K562 (cell line): ENCODE results near the gene IQCN. TPM values are rescaled to one million over a fixed set of nuclear protein-coding genes. Genes with fewer than 3 reads are reported as not detected.
A peak's percentile ranks its signal among the peaks of the same experiment; 100 is the strongest.

ENCODE experiments used
- ARID2 ChIP-seq: fragments of 450-650 bp; IDR thresholded peaks from 2 replicates; pipeline ENCODE4 v1.6.1; 2017; ENCODE audit warnings: antibody characterized with exemption, mild to moderate bottlenecking
- EP400 ChIP-seq: fragments of 450-650 bp; IDR thresholded peaks from 2 replicates; pipeline ENCODE4 v1.6.1; 2017; ENCODE audit warnings: antibody characterized with exemption, mild to moderate bottlenecking, moderate library complexity
- HDAC1 ChIP-seq, 2 experiments: fragments of 450-650 bp; IDR thresholded peaks; 2 replicates each; pipeline ENCODE4 v1.6.1; 2016 to 2017; ENCODE audit warnings: inconsistent platforms in 1 of 2, mild to moderate bottlenecking in 1 of 2, moderate library complexity in 1 of 2
- MAZ ChIP-seq, 2 experiments: fragments of 450-650 bp in 1 of 2; sonication (generic) in 1 of 2; formaldehyde crosslinking; IDR thresholded peaks in 1 of 2; conservative IDR thresholded peaks in 1 of 2; 2 replicates each; pipeline versions ENCODE4 v1.4.0 to v1.5.0; 2020; ENCODE audit warnings: mild to moderate bottlenecking in 1 of 2, missing genetic modification reagents in 1 of 2
- MCM2 ChIP-seq: fragments of 450-650 bp; IDR thresholded peaks from 2 replicates; pipeline ENCODE4 v1.6.1; 2017; ENCODE audit warnings: low read depth, mild to moderate bottlenecking
- SUPT5H ChIP-seq: fragments of 450-650 bp; IDR thresholded peaks from 2 replicates; pipeline ENCODE4 v1.6.1; 2016
- ZNF282 ChIP-seq: sonication (generic); formaldehyde crosslinking; IDR thresholded peaks from 2 replicates; pipeline ENCODE4 v1.8.1; 2023; ENCODE audit warnings: missing genetic modification reagents
- microRNA-seq: library from miRNA; unstranded; fragments of <30 nt; microRNA quantifications from one replicate; pipeline ENCODE4, GENCODE V29; 2018; ENCODE audit warnings: borderline microRNAs expressed
- polyA plus RNA-seq, 8 experiments: library from polyadenylated mRNA; depleted of rRNA in 4 of 8; stranded (reverse) in 5 of 8; unstranded in 3 of 8; fragments of >200 nt; fragmentation: Nextera tagmentation in 2 of 8; fragmentation: Illumina TruSeq in 1 of 8; extraction: Ambion mirVana in 2 of 8; extraction: Trizol in 1 of 8; gene quantifications; 2 replicates each; pipeline versions ENCODE4 v1.2.1 to v1.2.3, GENCODE V29; 2011 to 2014; ENCODE audit warnings: inconsistent platforms in 1 of 8, missing spikeins in 1 of 8
- small RNA-seq: library from RNA; depleted of rRNA; stranded (forward); fragments of <200 nt; gene quantifications from one replicate; pipeline ENCODE3, GENCODE V24; 2014
- total RNA-seq, 7 experiments: library from RNA; depleted of rRNA in 6 of 7; stranded (reverse); fragments of >200 nt in 6 of 7; fragmentation: Illumina TruSeq in 2 of 7; extraction: Trizol in 2 of 7; gene quantifications; 2 replicates each; pipeline versions ENCODE4 v1.2.1 to v1.2.3, GENCODE V29; 2011 to 2021; ENCODE audit warnings: low replicate concordance in 1 of 7
- TF ChIP-seq, protein P1 (sequence below): IDR thresholded peaks from 2 replicates; pipeline ENCODE4 v1.6.1; 2014; ENCODE audit warnings: antibody characterized with exemption

Gene IQCN
- total and polyA plus RNA-seq, 9 of the 15 experiments (the other 6 are each of a cell fraction or from before 2014, with no cell fraction given) = 0.01 to 0.07 (median 0.04) TPM; not detected in 3

DNA sequence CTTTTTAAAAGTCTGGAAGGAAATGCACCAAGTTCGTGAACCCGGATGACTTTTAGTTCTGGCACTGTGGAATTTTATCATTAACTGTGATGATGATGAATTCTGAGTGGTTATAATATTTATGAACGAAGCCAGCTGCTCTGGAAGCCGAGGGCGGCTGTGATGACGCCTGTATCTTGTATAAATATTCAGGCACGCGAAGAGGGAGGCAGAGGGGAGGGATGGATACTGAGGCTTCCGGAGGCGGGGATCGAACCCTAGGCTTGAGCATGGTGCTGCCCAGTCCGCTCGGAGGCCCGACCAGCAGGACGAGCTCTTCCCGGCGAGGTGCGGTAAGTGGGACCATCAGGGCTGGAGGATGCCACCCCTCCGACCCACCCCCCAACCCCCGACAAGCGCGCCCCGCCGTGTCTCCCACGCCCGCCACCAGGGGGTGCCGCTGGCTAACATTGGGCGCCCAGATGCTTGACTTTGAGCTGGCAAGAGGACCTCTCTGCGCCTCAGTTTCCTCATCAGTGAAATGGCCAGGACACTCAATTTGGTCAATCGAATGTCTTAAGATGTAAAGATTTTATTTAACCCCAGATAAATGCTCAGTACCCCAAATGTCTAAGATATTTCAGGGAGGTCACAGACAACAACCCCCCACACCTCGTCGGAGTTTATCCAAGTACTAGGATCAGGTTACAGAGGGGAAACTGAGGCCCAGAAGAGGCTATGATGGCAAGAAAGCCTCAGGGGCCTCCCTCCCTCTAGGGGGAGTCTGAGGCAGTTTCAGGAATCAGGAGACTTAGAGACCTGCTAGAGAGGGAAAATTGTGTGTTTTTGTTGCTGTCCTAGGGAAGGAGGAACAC, 65.9 kb downstream of the IQCN start (continued):
- TF ChIP-seq MCM2 = no peak
- TF ChIP-seq, protein P1, sequence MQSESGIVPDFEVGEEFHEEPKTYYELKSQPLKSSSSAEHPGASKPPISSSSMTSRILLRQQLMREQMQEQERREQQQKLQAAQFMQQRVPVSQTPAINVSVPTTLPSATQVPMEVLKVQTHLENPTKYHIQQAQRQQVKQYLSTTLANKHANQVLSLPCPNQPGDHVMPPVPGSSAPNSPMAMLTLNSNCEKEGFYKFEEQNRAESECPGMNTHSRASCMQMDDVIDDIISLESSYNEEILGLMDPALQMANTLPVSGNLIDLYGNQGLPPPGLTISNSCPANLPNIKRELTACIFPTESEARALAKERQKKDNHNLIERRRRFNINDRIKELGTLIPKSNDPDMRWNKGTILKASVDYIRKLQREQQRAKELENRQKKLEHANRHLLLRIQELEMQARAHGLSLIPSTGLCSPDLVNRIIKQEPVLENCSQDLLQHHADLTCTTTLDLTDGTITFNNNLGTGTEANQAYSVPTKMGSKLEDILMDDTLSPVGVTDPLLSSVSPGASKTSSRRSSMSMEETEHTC = no peak
- TF ChIP-seq EP400 = no peak
- TF ChIP-seq SUPT5H = no peak
- peak; percentile 68 for TF ChIP-seq ARID2
- no peak for TF ChIP-seq HDAC1 (IDR thresholded peaks at IDR 0.05)
- TF ChIP-seq ZNF282 = no peak
- peak in 1 of 2 experiments; percentile 53; a peak in 2 of 4 replicates for TF ChIP-seq MAZ (CRISPR knock-in tag; conservative IDR thresholded peaks at IDR 0.05 in 1 of 2, IDR thresholded peaks at IDR 0.05 in 1 of 2)

Small RNA genes within 50 kb of the gene (microRNA-seq; reads per million reads assigned to microRNA genes)
- gene MIR3188 = 1.0 reads per million, percentile 7 among the genes with 10 or more reads in this experiment

Small RNA genes within 50 kb of the gene (small RNA-seq; reads per million reads assigned to genes)
- gene MIR3188 = 0.18 reads per million
- not detected for gene RPL39P38

Other genes starting within 250 kb of the IQCN start
Only the 7 nearest of the 15 such genes appear.
- gene IFI30, start 100.6 kb downstream of the IQCN start, total RNA-seq (2014; rRNA removed) = 109 and 168 TPM in 2 replicates
- 56.6 and 63.7 TPM in 2 replicates for gene IFI30, start 100.6 kb downstream of the IQCN start, total RNA-seq (2014; rRNA removed; fragmentation: Illumina TruSeq; extraction: Trizol)
- 74.3 and 78.9 TPM in 2 replicates for gene IFI30, start 100.6 kb downstream of the IQCN start, total RNA-seq (2015; rRNA removed; fragmentation: Illumina TruSeq; extraction: Trizol)
- gene IFI30, start 100.6 kb downstream of the IQCN start, total RNA-seq (2021) = 103 and 119 TPM in 2 replicates
- gene IFI30, start 100.6 kb downstream of the IQCN start, polyA plus RNA-seq (2011; rRNA removed) = 68.3 and 111 TPM in 2 replicates
- 108 and 148 TPM in 2 replicates for gene IFI30, start 100.6 kb downstream of the IQCN start, polyA plus RNA-seq (2014; fragmentation: Illumina TruSeq; extraction: Trizol)
- 100 to 1,000 TPM; 343 to 430 TPM for gene IFI30, start 100.6 kb downstream of the IQCN start, polyA plus RNA-seq (2014; fragmentation: Nextera tagmentation; extraction: Ambion mirVana)
- 129 and 166 TPM in 2 replicates for gene IFI30, start 100.6 kb downstream of the IQCN start, polyA plus RNA-seq (2014; rRNA removed)
- 37.8 and 54.6 TPM in 2 replicates for gene MPV17L2, start 81.2 kb downstream of the IQCN start, total RNA-seq (2014; rRNA removed)
- 11.7 and 21.1 TPM in 2 replicates for gene MPV17L2, start 81.2 kb downstream of the IQCN start, total RNA-seq (2014; rRNA removed; fragmentation: Illumina TruSeq; extraction: Trizol)
- gene MPV17L2, start 81.2 kb downstream of the IQCN start, total RNA-seq (2015; rRNA removed; fragmentation: Illumina TruSeq; extraction: Trizol) = 27.8 and 28.5 TPM in 2 replicates
- 31.7 and 33.8 TPM in 2 replicates for gene MPV17L2, start 81.2 kb downstream of the IQCN start, total RNA-seq (2021)
- gene MPV17L2, start 81.2 kb downstream of the IQCN start, polyA plus RNA-seq (2011; rRNA removed) = 28.4 and 49.3 TPM in 2 replicates
- 60.2 and 60.9 TPM in 2 replicates for gene MPV17L2, start 81.2 kb downstream of the IQCN start, polyA plus RNA-seq (2014; fragmentation: Illumina TruSeq; extraction: Trizol)
- 10 to 100 TPM; 10.6 to 11.0 TPM for gene MPV17L2, start 81.2 kb downstream of the IQCN start, polyA plus RNA-seq (2014; fragmentation: Nextera tagmentation; extraction: Ambion mirVana)
- 60.0 and 67.1 TPM in 2 replicates for gene MPV17L2, start 81.2 kb downstream of the IQCN start, polyA plus RNA-seq (2014; rRNA removed)
- gene RAB3A, start 70.4 kb downstream of the IQCN start, total RNA-seq (2014; rRNA removed) = 0.86 and 2.5 TPM in 2 replicates
- 0.26 and 0.69 TPM in 2 replicates for gene RAB3A, start 70.4 kb downstream of the IQCN start, total RNA-seq (2014; rRNA removed; fragmentation: Illumina TruSeq; extraction: Trizol)
- gene RAB3A, start 70.4 kb downstream of the IQCN start, total RNA-seq (2015; rRNA removed; fragmentation: Illumina TruSeq; extraction: Trizol) = 1.6 and 1.7 TPM in 2 replicates
- 3.7 and 5.1 TPM in 2 replicates for gene RAB3A, start 70.4 kb downstream of the IQCN start, total RNA-seq (2021)
- 0.84 and 2.9 TPM in 2 replicates for gene RAB3A, start 70.4 kb downstream of the IQCN start, polyA plus RNA-seq (2011; rRNA removed)
- 1.9 and 2.8 TPM in 2 replicates for gene RAB3A, start 70.4 kb downstream of the IQCN start, polyA plus RNA-seq (2014; fragmentation: Illumina TruSeq; extraction: Trizol)
- gene RAB3A, start 70.4 kb downstream of the IQCN start, polyA plus RNA-seq (2014; fragmentation: Nextera tagmentation; extraction: Ambion mirVana) = under 1 TPM in 1 of 2 experiments, not detected in 1; 0.17 TPM
- gene RAB3A, start 70.4 kb downstream of the IQCN start, polyA plus RNA-seq (2014; rRNA removed) = 0.94 and 1.00 TPM in 2 replicates
- gene PDE4C, start 48.0 kb downstream of the IQCN start, total RNA-seq (2014; rRNA removed) = 0.16 and 0.91 TPM in 2 replicates
- gene PDE4C, start 48.0 kb downstream of the IQCN start, total RNA-seq (2014; rRNA removed; fragmentation: Illumina TruSeq; extraction: Trizol) = 0.11 and 0.29 TPM in 2 replicates
- not detected in 2 replicates for gene PDE4C, start 48.0 kb downstream of the IQCN start, total RNA-seq (2015; rRNA removed; fragmentation: Illumina TruSeq; extraction: Trizol)
- gene PDE4C, start 48.0 kb downstream of the IQCN start, total RNA-seq (2021) = 0.29 and 0.45 TPM in 2 replicates
- 0.60 and 0.81 TPM in 2 replicates for gene PDE4C, start 48.0 kb downstream of the IQCN start, polyA plus RNA-seq (2011; rRNA removed)
- 0.06 and 0.24 TPM in 2 replicates for gene PDE4C, start 48.0 kb downstream of the IQCN start, polyA plus RNA-seq (2014; fragmentation: Illumina TruSeq; extraction: Trizol)
- under 1 TPM; 0.04 to 0.08 TPM for gene PDE4C, start 48.0 kb downstream of the IQCN start, polyA plus RNA-seq (2014; fragmentation: Nextera tagmentation; extraction: Ambion mirVana)
- gene PDE4C, start 48.0 kb downstream of the IQCN start, polyA plus RNA-seq (2014; rRNA removed) = 0.81 and 0.89 TPM in 2 replicates
- 279 and 297 TPM in 2 replicates for gene JUND, start 7.2 kb upstream of the IQCN start, total RNA-seq (2014; rRNA removed)
- gene JUND, start 7.2 kb upstream of the IQCN start, total RNA-seq (2014; rRNA removed; fragmentation: Illumina TruSeq; extraction: Trizol) = 17.4 and 22.6 TPM in 2 replicates
- gene JUND, start 7.2 kb upstream of the IQCN start, total RNA-seq (2015; rRNA removed; fragmentation: Illumina TruSeq; extraction: Trizol) = 33.1 and 33.7 TPM in 2 replicates
- gene JUND, start 7.2 kb upstream of the IQCN start, total RNA-seq (2021) = 245 and 286 TPM in 2 replicates
- gene JUND, start 7.2 kb upstream of the IQCN start, polyA plus RNA-seq (2011; rRNA removed) = 74.2 and 83.0 TPM in 2 replicates
- 42.3 and 63.5 TPM in 2 replicates for gene JUND, start 7.2 kb upstream of the IQCN start, polyA plus RNA-seq (2014; fragmentation: Illumina TruSeq; extraction: Trizol)
- 10 to 100 TPM in 1 of 2 experiments, 1 to 10 TPM in 1; 6.4 to 11.8 TPM for gene JUND, start 7.2 kb upstream of the IQCN start, polyA plus RNA-seq (2014; fragmentation: Nextera tagmentation; extraction: Ambion mirVana)
- gene JUND, start 7.2 kb upstream of the IQCN start, polyA plus RNA-seq (2014; rRNA removed) = 210 and 216 TPM in 2 replicates
- 763 and 822 TPM in 2 replicates for gene LSM4, start 48.6 kb upstream of the IQCN start, total RNA-seq (2014; rRNA removed)
- gene LSM4, start 48.6 kb upstream of the IQCN start, total RNA-seq (2014; rRNA removed; fragmentation: Illumina TruSeq; extraction: Trizol) = 202 and 208 TPM in 2 replicates
- gene LSM4, start 48.6 kb upstream of the IQCN start, total RNA-seq (2015; rRNA removed; fragmentation: Illumina TruSeq; extraction: Trizol) = 273 and 275 TPM in 2 replicates
- 362 and 385 TPM in 2 replicates for gene LSM4, start 48.6 kb upstream of the IQCN start, total RNA-seq (2021)
- gene LSM4, start 48.6 kb upstream of the IQCN start, polyA plus RNA-seq (2011; rRNA removed) = 188 and 201 TPM in 2 replicates
- 126 and 203 TPM in 2 replicates for gene LSM4, start 48.6 kb upstream of the IQCN start, polyA plus RNA-seq (2014; fragmentation: Illumina TruSeq; extraction: Trizol)
- 10 to 100 TPM; 11.9 to 29.7 TPM for gene LSM4, start 48.6 kb upstream of the IQCN start, polyA plus RNA-seq (2014; fragmentation: Nextera tagmentation; extraction: Ambion mirVana)
- 674 and 746 TPM in 2 replicates for gene LSM4, start 48.6 kb upstream of the IQCN start, polyA plus RNA-seq (2014; rRNA removed)
- gene PGPEP1, start 66.1 kb upstream of the IQCN start, total RNA-seq (2014; rRNA removed) = 29.5 and 33.8 TPM in 2 replicates
- gene PGPEP1, start 66.1 kb upstream of the IQCN start, total RNA-seq (2014; rRNA removed; fragmentation: Illumina TruSeq; extraction: Trizol) = 32.2 and 33.5 TPM in 2 replicates
- gene PGPEP1, start 66.1 kb upstream of the IQCN start, total RNA-seq (2015; rRNA removed; fragmentation: Illumina TruSeq; extraction: Trizol) = 37.3 and 38.5 TPM in 2 replicates
- gene PGPEP1, start 66.1 kb upstream of the IQCN start, total RNA-seq (2021) = 61.7 and 69.6 TPM in 2 replicates
- gene PGPEP1, start 66.1 kb upstream of the IQCN start, polyA plus RNA-seq (2011; rRNA removed) = 37.8 and 43.0 TPM in 2 replicates
- gene PGPEP1, start 66.1 kb upstream of the IQCN start, polyA plus RNA-seq (2014; fragmentation: Illumina TruSeq; extraction: Trizol) = 36.1 and 36.4 TPM in 2 replicates
- gene PGPEP1, start 66.1 kb upstream of the IQCN start, polyA plus RNA-seq (2014; fragmentation: Nextera tagmentation; extraction: Ambion mirVana) = 10 to 100 TPM in 1 of 2 experiments, 1 to 10 TPM in 1; 10.0 to 13.4 TPM
- gene PGPEP1, start 66.1 kb upstream of the IQCN start, polyA plus RNA-seq (2014; rRNA removed) = 32.1 and 33.5 TPM in 2 replicates